GM19455 (cell line): ENCODE results near the gene CABLES1.

Source experiments
- ATAC-seq: cut with Tn5 transposase; IDR thresholded peaks from one replicate; pipeline ENCODE4 v1.9.1; 2021; ENCODE audit not compliant: unreplicated experiment

Gene CABLES1

GRCh38 chr18:23189768-23190661 is 54.7 kb downstream of the CABLES1 start:
- no peak for ATAC-seq

- ATAC-seq: no peak
Measured at GRCh38 chr18:23191232-23191631, 55.9 kb downstream of the CABLES1 start.

GRCh38 chr18:23193742-23194141 is 58.5 kb downstream of the CABLES1 start:
- no peak for ATAC-seq

- no peak for ATAC-seq
Measured at GRCh38 chr18:23194155-23194996, 59.1 kb downstream of the CABLES1 start.

- no peak for ATAC-seq
Measured at GRCh38 chr18:23194997-23195957, 60.0 kb downstream of the CABLES1 start.

GRCh38 chr18:23196119-23197007 is 61.1 kb downstream of the CABLES1 start:
- no peak for ATAC-seq

- ATAC-seq: no peak
Measured at GRCh38 chr18:23198217-23198845, 63.0 kb downstream of the CABLES1 start.

GRCh38 chr18:23200756-23201155 is 65.5 kb downstream of the CABLES1 start:
- no peak for ATAC-seq

- ATAC-seq: no peak
Measured at GRCh38 chr18:23201741-23202140, 66.5 kb downstream of the CABLES1 start.

GRCh38 chr18:23203891-23204432 is 68.7 kb downstream of the CABLES1 start:
- no peak for ATAC-seq

GRCh38 chr18:23204589-23205235 is 69.4 kb downstream of the CABLES1 start:
- ATAC-seq: no peak

- no peak for ATAC-seq
Measured at GRCh38 chr18:23205980-23206379, 70.7 kb downstream of the CABLES1 start.

- no peak for ATAC-seq
Measured at GRCh38 chr18:23207191-23207955, 72.1 kb downstream of the CABLES1 start.

- ATAC-seq: no peak
Measured at GRCh38 chr18:23207994-23208393, 72.7 kb downstream of the CABLES1 start.

- no peak for ATAC-seq
Measured at GRCh38 chr18:23208600-23208999, 73.3 kb downstream of the CABLES1 start.

GRCh38 chr18:23209031-23209430 is 73.7 kb downstream of the CABLES1 start:
- no peak for ATAC-seq

- ATAC-seq: no peak
Measured at GRCh38 chr18:23209796-23210195, 74.5 kb downstream of the CABLES1 start.

- ATAC-seq: no peak
Measured at GRCh38 chr18:23210526-23210925, 75.2 kb downstream of the CABLES1 start.
